ENCODE measurements around the gene NUP62. TPM values are rescaled to one million over a fixed set of nuclear protein-coding genes. Genes with fewer than 3 reads are reported as not detected.

Gene NUP62
- total RNA-seq, 3 donors from 2014 or later (not counting 1 experiment from before 2014, with no cell fraction given): 34.2 to 57.4 (median 40.9) TPM

GRCh38 chr19:49936549-49936948 lies 7.2 kb upstream of the NUP62 start:
- no peak for TF ChIP-seq CTCF (IDR thresholded peaks at IDR 0.05)
- Mint-ChIP-seq H3K36me3 (no peaks in the 10 kb centered on the region), H3K27me3 (ENCODE audit: low read depth in 2 of 2) (peaks cover 2 to 6% of the 10 kb centered on the region in 2 donors), H3K4me3 (no peak overlapping the region), H3K27ac (no peak overlapping the region), H3K9me3 (peaks cover 0 to 3% of the 10 kb centered on the region in 2 donors), H3K4me1 (peaks cover 30 to 35% of the 10 kb centered on the region in 2 donors)
- peaks cover 30% of the 10 kb centered on the region for H3K4me1 ChIP-seq (ENCODE audit: control insufficient read depth, insufficient read depth, low read length)
- ATAC-seq (no peak), DNase-seq (no peak)
- H3K27me3 ChIP-seq (ENCODE audit: control insufficient read depth, insufficient read depth, low read length): no peaks in the 10 kb centered on the region
- no peak overlapping the region for H3K27ac ChIP-seq (ENCODE audit: low read length)
- 76% methylated on average over 5 of the region's 5 CpGs for WGBS (ENCODE audit: insufficient coverage)
- H3K9me3 ChIP-seq (ENCODE audit: control insufficient read depth, insufficient read depth, low read length): no peaks in the 10 kb centered on the region
- intact Hi-C loops (cut with micrococcal nuclease): loop anchor here (10.0 kb wide), 1 partner anchor 148 kb away; no protein-coding TSS in a partner anchor
- no peaks in the 10 kb centered on the region for H3K36me3 ChIP-seq (ENCODE audit: control insufficient read depth, insufficient read depth, low read length)
- no peak overlapping the region for H3K4me3 ChIP-seq (ENCODE audit: low read length)

GRCh38 chr19:49933643-49934042 lies 4.3 kb upstream of the NUP62 start:
- TF ChIP-seq CTCF (IDR thresholded peaks at IDR 0.05): no peak
- peak overlapping the region; percentile 10 to 65 for H3K27ac Mint-ChIP-seq
- intact Hi-C loops (cut with micrococcal nuclease): loop anchor here (5.0 to 10.0 kb wide), 2 partner anchors 94 to 151 kb away; partner anchors contain the start of genes VRK3 and ZNF473
- no peak overlapping the region for H3K4me3 ChIP-seq (ENCODE audit: low read length)
- 85% methylated on average over 8 of the region's 8 CpGs for WGBS (ENCODE audit: insufficient coverage)
- peaks cover 54% of the 10 kb centered on the region for H3K4me1 ChIP-seq (ENCODE audit: control insufficient read depth, insufficient read depth, low read length)
- peak overlapping the region; percentile 73 for H3K4me3 Mint-ChIP-seq
- peaks cover 0 to 5% of the 10 kb centered on the region in 2 donors for H3K9me3 Mint-ChIP-seq
- peaks cover 48 to 53% of the 10 kb centered on the region in 2 donors for H3K4me1 Mint-ChIP-seq
- H3K27me3 ChIP-seq (ENCODE audit: control insufficient read depth, insufficient read depth, low read length): no peaks in the 10 kb centered on the region
- DNase-seq (no peak), ATAC-seq (no peak)
- H3K36me3 ChIP-seq (ENCODE audit: control insufficient read depth, insufficient read depth, low read length): no peaks in the 10 kb centered on the region
- no peaks in the 10 kb centered on the region for H3K27me3 Mint-ChIP-seq (ENCODE audit: low read depth in 2 of 2)
- no peak overlapping the region for H3K27ac ChIP-seq (ENCODE audit: low read length)
- no peaks in the 10 kb centered on the region for H3K36me3 Mint-ChIP-seq
- H3K9me3 ChIP-seq (ENCODE audit: control insufficient read depth, insufficient read depth, low read length): no peaks in the 10 kb centered on the region

GRCh38 chr19:49932731-49933131 lies 3.4 kb upstream of the NUP62 start:
- Histone ChIP-seq H3K4me3 (ENCODE audit: low read length) (no peak overlapping the region), H3K27ac (ENCODE audit: low read length) (no peak overlapping the region), H3K4me1 (ENCODE audit: control insufficient read depth, insufficient read depth, low read length) (peaks cover 58% of the 10 kb centered on the region), H3K27me3 (ENCODE audit: control insufficient read depth, insufficient read depth, low read length) (no peaks in the 10 kb centered on the region), H3K9me3 (ENCODE audit: control insufficient read depth, insufficient read depth, low read length) (no peaks in the 10 kb centered on the region), H3K36me3 (ENCODE audit: control insufficient read depth, insufficient read depth, low read length) (no peaks in the 10 kb centered on the region)
- TF ChIP-seq CTCF (IDR thresholded peaks at IDR 0.05): no peak
- Mint-ChIP-seq H3K27ac (peak overlapping the region; percentile 10 to 65), H3K4me3 (peak overlapping the region; percentile 73), H3K36me3 (no peaks in the 10 kb centered on the region), H3K27me3 (ENCODE audit: low read depth in 2 of 2) (no peaks in the 10 kb centered on the region), H3K9me3 (peaks cover 0 to 5% of the 10 kb centered on the region in 2 donors), H3K4me1 (peaks cover 57 to 62% of the 10 kb centered on the region in 2 donors)
- intact Hi-C loops (cut with micrococcal nuclease): loop anchor here (5.0 to 10.0 kb wide), 2 partner anchors 95 to 152 kb away; partner anchors contain the start of genes VRK3 and ZNF473
- peak in 1 of 3 donors; percentile 21 for ATAC-seq
- peak; percentile 60 to 72 for DNase-seq
- 33% methylated on average over 25 of the region's 25 CpGs for WGBS (ENCODE audit: insufficient coverage)

- no peaks in the 10 kb centered on the region for H3K9me3 ChIP-seq (ENCODE audit: control insufficient read depth, insufficient read depth, low read length)
- peak overlapping the region; percentile 66 for H3K4me3 Mint-ChIP-seq
- H3K27me3 Mint-ChIP-seq (ENCODE audit: low read depth in 2 of 2): no peaks in the 10 kb centered on the region
- H3K27ac ChIP-seq (ENCODE audit: low read length): no peak overlapping the region
- TF ChIP-seq CTCF (IDR thresholded peaks at IDR 0.05): no peak
- no peak for ATAC-seq
- H3K4me3 ChIP-seq (ENCODE audit: low read length): no peak overlapping the region
- 78% methylated on average over 5 of the region's 5 CpGs for WGBS (ENCODE audit: insufficient coverage)
- no peaks in the 10 kb centered on the region for H3K27me3 ChIP-seq (ENCODE audit: control insufficient read depth, insufficient read depth, low read length)
- H3K27ac Mint-ChIP-seq: peak overlapping the region; percentile 10 to 65
- DNase-seq: no peak
- H3K4me1 Mint-ChIP-seq: peaks cover 61 to 68% of the 10 kb centered on the region in 2 donors
- H3K4me1 ChIP-seq (ENCODE audit: control insufficient read depth, insufficient read depth, low read length): peaks cover 61% of the 10 kb centered on the region
- no peaks in the 10 kb centered on the region for H3K36me3 Mint-ChIP-seq
- H3K9me3 Mint-ChIP-seq: peaks cover 0 to 5% of the 10 kb centered on the region in 2 donors
- H3K36me3 ChIP-seq (ENCODE audit: control insufficient read depth, insufficient read depth, low read length): peaks cover 6% of the 10 kb centered on the region
- intact Hi-C loops (cut with micrococcal nuclease): loop anchor here (5.0 to 10.0 kb wide), 2 partner anchors 95 to 153 kb away; partner anchors contain the start of genes VRK3 and ZNF473
Measured at GRCh38 chr19:49932041-49932451, 2.7 kb upstream of the NUP62 start.

Data from natural killer cell (primary cell).